RKO (cell line): ENCODE data around the gene TCF20.
A peak's percentile ranks its signal among the peaks of the same experiment; 100 is the strongest.

Experiments used
- DNase-seq: peaks from one replicate; pipeline ENCODE4 v3.0.0-alpha.2; 2016; ENCODE audit warnings: low spot score

The TCF20 gene

DNA sequence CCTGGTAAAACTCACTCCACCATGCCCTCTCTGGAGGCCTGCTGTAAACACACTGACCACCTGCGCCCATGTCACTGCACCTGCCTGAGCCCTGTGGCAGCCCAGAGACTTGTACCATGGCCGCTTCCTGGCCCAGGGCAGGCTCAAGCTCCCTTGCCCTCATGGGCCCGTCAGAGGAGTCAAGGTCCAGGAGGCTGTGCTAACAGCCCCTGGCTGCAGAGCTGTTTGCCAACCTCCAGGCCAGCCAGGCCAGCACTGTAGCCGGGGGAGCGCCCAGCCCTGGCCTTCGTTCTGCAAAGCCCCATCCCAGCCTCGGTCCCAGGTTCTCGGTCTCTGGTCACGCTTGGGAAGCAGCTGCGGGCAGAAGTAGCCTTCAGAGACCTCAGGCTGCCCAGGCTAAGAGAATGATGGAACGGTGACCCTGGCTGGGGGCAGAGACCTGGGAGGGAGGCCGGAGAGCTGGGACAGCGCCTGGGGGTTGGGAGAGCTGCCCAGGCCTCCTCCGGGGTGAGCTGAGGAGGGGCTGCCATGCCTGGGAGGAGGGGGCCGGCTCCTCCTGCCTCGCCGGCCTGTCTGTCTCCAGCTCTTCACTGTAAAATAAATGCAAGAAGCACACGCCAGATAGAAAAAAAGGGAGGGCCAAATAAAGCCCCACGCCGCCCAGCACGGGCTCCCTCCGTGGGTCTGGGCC is 11.9 kb upstream of the TCF20 start:
- no peak for DNase-seq

DNA sequence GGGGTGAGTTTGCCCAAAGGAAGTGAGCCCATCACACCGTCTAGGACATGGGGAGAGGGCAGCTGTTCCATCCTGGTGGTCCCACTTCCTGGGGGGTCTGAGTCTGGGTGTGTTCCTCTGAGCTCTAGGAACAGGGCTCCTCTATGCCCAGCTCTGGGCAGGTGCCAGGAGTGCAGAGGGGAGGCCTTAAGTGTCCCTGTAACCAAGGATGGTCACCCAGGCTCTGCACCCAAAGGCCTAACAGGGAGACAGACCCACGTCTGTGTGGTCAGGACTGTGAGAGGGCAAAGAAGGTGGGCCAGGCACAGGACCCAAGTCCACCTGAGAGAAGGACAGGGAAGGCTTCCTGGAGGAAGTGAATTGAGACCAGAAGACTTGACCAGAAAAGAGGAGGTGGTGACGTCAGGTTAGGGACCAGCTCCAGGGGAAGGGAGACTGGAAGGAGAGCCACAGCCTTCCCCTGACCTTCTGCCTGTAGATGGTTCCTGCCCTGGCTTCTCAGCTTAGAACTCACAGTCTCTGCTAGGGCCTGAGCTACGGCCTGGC is 11.3 kb upstream of the TCF20 start:
- no peak for DNase-seq

DNA sequence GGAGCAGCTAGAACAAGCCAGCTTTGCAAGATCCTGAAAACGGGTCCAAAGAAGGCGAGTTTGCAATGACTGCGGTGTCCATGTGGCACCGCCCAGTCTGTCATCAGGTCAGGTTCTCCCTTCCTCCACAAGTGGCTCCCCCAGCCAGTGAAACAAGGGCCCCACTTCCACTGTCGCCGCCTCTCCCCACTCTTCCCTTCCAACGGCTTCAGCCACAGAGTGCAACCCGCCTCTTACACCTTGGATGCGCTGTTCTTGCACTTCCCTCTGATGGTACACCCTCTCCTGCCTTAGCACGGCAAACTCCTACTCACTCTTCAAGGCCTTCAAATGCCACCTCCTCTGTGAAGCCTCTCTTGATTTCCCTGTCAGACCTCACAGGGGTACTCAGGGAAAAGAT is 10.8 kb upstream of the TCF20 start:
- no peak for DNase-seq

DNA sequence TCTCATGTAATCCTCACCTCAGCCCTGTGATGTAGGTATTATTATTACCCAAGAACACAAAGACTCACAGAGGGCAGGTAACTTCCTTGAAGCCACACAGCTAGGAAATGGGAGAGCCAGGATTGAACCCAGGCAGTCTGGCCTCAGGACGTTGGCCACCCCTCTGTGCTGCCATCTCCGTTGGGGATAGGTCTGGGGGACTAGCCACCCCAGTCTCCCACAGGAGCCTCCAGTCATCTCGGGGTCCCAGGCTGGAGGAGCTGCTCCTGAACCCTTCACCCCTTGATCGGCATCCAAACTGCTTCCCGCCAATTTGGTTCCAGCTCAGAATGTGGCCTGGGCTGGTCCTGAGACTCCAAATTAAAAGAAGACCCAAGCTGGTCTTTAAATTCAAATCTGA is 10.4 kb upstream of the TCF20 start:
- DNase-seq, result no peak

DNA sequence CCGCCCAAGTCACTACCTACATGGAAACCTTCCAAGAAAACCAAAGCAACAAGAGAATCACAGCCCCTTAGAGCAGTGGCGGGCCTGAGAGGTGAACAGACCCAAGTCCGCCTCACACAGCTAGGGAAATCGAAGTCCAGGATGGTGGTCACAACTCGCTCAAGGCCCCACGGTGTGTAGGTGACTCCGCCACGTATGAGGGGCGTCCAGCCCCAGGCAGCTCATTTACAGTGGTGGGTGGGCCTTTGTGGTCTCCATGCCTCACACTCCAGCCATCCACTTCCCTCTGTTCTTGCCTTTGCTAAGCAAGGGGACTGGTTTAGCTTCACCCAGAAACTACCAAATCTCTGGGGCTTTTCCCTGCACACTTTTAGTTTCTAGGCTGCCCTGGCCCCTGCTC is 9.7 kb upstream of the TCF20 start:
- no peak for DNase-seq

DNA sequence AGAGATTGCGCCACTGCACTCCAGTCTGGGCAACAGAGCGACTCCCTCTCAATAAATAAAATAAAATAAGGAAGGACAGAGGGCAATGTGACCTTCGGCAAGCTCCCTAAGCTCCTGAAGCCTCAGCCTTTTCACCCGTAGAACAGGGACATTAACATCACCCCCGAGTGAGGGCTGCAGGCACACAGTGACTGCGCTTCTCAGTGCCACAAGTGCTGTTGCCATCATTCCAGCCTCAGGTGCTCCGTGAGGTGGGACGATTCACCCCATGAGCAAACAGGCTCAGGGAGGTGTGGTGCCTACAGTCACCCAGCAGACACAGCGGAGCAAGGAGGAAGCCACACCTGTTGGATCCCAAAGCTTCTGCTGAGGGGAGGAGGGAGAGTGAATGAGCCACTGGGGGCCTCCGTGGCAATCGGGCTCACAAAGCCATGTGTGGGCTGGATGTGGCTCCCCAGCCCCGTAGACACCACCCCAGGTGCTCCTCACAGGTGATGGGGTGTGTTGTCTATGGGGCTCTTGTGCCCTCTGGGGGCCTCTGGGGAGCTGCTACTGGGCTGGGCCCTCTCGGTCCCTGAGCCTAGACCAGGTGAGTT is 9.1 kb upstream of the TCF20 start:
- no peak for DNase-seq

DNA sequence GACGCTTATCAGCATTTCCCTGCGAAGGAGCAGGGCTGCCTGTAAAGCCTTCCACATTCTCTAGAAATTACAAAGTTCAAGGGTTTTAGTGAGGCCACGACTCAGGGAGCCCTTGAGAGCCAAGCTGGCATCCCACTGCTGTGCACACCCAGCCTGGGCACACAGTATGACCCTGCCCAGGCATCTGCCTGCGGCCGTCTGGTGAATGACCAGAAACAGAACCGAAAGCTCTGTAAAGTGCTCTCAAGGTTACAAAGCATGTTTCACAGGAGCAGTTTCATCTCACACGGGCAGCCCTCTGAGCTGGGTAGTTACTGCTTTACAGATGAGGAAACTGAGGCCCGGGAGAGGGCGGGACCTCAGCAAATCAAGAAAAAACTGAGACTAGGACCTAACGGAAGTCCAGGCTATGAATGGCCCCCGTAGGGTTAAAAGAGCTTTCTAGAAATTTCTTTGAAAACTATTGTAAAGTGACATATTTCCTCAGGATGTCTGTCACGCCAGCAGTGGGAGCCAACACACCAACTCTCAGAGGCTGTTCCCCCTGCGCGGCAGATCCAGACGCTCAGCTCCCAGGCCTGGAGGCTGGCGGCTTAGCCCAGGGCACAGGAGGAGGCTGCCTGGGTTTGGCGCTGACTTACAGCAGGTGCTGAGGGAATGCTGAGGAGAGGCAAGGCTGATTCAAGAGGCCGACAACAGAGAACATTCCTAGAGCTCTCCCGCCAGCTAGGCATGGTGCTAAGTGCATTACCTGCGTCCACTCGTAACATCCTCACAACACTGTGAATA is 7.7 kb upstream of the TCF20 start:
- DNase-seq, result no peak

DNA sequence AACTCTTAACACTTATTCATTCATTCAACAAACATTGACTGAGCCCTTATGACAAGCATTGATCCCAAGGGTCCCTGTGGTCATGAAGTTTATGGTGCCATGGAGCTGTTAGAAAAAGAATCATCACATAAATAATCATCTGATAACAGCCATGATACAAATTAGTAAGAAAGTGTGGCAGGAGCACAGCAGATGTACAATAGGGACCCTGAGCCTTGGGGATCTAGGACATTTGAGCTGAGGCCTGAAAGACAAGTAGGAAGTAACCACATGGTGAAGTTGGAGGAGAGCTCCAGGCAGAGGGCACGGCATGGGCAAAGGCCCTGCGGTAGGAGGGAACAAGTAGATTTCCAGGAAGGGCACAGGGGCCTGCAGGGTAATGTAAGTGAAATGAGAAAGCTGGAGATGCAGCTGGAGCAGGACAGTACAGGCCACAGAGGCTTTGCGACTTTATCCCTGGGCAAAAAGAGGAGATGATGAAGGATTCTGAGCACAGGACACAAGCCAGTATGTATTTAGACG is 6.8 kb upstream of the TCF20 start:
- no peak for DNase-seq

DNA sequence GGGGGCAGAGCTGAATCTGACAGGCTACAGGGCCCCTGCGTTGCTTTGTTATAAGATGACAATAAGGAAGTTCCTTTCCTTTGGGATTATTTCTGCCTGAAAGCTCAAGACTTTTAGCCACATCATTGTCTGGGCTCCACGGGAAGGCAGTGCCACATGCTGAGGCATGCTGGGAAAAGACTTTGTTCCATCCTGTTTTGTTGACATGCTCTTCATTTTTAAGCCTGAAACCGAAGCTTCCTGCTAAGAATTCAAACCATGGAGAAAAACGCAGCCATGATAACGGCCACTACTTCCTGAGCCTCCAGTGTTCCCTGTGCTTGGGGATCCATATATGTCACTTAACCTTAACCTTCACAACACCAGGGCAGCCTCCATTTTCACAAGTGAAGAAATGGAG is 5.5 kb upstream of the TCF20 start:
- DNase-seq, result no peak

DNA sequence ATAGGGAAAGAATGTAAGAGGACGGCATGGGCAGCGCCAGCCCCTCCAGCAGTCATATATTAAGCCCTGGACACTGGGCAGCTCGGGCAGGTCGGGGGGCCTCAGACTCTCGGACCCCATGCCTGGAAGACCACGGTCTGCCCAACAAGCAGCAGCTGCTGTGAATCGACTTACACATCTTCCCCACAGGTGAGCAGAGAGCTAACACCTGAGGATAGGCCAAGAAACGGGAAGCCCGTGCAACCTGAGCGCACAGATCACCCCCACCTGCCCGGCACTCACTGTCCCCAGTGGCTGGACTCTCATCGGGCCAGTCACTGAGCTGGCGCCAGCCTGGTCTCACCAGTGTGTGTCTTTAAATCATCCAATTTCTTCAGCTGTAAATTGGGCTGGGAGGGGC is 4.7 kb upstream of the TCF20 start:
- no peak for DNase-seq

DNA sequence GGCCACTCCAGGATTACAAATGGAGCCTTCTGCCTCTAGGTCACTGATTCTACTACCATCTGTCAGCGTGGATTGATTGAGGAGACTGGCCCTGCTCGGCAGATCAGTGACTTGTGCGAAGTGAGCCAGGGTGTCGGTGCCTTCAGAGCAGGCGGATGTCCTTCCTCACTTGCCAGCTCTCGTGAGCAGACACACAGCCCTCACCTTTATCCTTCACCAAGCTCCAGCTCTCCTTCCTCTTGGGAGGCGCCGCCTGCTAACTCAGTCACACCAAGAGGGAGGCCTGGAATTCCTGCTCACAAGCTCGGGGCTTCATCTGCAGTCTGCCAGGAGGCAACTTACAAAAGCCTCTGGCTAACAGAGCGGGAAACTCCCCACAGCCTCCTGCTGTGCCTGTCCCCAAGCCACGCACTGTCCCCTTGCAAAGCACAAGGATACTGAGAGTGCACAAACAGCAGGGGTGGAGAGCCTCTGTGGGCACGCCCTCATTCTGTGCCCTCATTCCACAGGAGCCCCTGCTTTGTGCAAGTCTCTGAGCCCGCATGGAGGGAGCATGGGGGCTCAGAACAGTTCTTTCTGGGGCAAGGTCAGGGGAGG is 3.5 kb upstream of the TCF20 start:
- DNase-seq, result no peak

DNA sequence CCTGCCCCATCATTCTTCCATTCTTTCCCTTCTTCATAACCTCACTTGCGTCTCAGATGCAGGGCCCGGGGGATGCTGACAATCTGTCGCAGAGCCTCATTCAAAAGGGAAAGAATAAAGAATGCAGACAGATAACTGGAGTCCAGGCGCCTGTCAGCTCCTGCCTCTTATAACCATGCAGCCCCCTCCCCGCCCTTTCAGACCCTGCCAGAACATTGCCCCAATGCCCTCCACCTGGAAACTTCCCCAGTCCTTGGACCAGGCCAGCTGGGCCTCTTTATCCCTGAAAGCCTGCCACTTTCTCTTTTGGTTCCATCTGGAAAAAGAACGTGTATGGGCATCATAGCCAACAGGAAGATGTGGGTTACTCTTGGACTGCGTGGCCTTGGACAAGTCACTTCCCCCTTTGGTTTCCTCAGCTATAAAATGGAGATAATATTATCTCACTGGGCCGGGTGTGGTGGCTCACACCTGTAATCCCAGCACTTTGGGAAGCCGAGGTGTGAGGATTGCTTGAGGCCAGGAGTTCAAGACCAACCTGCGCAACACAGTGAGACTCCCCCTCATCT is 2.1 kb upstream of the TCF20 start:
- DNase-seq, result no peak

DNA sequence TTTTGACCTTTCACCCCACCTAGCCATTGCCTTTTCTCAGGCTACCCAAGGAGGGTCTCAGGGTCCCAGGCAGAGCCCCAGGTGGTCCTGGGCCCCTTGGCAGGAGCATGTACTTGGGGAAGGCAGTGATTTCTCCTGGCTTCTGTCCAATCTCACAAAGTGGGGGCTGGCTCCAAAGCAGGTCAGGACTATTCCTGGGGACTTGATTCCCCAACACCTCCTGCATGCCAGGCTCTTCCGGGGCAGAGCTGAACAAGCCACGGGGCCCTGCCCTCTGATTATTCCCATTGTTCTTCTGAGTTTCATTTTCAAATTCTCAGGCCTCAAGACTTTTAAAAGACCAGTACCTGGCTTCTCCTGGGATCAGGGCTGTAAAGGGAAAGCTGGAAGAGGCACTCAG is 1.5 kb upstream of the TCF20 start:
- DNase-seq, result no peak

DNA sequence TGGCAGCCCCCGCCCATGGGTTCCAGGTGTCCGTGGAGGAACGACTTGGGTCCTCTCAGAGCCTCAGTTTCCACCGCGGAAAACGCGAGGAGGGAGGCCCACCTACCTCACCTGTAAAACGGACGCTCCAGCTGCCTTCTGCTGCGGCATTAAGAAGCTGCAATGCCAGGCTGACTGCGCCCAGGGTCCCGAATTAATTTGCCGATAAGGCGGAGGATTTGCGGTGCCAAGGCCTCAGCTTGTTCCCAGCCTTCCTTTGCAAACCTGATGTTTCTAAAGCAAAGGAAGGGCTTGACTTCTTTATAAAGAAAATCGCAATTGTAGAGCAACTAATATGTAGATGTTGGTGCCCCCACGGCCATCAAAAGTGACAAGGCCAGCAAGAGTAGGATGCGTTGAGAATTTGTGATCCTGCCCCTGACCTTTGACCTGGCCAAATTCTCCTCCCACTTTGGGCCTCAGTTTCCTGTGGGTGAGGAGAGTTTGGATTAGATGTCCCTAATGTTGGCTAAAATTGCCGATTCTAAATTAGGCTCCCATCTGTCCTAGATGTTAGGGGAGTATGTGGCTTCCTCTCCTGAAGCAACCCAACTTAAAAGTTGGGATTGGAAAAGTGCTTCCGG is 849 bp upstream of the TCF20 start:
- DNase-seq, result no peak

DNA sequence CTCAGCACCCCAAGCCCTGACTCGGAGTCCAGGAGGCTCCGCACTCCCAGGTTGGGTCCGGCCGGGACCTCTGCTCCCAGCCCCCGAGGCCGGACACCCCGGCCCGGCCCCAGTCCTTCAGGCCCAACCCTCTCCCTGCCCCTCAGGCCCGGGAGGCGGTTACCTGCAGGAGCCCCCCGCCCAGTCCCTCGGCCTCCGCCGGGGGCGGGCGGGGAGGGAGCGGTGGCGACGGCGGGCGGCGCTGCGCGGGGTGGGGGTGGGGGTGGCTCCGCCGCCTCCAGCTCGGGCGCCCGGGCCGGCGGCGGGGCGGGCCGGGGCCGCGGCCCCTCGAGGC is 310 bp downstream of the TCF20 start:
- no peak for DNase-seq

DNA sequence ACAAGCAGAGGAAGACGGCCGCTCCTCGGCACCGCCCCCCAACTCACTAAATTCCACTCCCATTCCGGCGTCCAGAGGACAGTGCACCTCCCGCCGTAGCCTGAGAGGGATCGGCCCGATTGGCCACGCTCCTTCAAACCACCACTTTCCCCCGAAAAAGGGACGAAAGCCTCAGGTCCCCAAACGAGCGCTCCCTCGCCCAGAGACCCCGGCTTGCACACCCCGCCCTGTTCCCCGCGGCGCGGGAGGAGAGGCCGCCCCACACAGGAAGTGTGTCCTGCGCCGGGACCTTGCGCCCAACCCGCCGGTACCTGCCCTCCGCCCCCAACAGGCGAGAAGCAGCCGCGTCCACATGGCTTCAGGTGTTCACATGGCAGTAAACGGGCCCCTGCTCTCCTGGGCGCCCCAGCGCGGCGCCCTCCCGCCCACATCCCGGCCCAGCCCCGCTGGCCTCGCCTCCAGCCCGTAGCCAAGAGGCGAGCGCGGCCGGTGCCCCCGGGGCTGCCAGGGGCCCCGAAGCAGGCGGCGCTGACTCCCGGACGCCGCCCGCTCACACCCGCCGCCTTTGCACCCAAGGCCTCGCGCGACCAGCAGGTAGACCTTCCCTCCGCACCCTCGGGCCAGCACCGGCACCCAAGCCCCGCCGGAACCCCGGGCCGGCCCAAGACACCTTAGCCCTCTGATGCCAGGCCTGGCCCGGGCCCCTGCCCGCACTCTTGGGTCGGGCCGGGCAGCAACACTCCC is 849 bp downstream of the TCF20 start:
- DNase-seq, result peak; percentile 60

DNA sequence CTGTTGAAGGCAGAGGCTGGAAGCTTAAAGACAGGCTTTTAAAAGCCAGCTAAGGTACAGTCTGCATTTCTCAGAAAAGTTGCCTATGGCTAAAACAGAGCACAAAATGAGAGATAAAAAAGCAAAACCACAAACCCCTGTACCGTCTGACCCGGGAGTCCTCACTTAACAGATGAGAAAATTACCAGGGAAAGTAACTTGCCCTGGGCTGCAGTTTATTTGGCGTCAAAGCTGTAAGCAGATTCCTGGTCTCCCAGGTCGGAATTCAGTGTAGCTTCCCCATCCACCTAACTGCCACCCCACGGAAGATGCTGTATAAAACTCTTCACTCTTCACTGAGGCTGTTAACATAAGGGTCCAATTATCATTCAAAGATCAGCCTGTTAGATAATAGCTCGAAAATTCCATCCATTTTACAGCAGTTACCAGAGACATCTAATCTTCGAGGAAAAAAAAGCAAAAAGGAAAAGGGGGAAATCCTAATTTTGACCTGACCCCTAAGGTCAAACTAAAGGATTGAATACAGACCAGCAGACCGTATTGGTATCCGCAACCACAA is 1.5 kb downstream of the TCF20 start:
- peak; percentile 19 for DNase-seq

DNA sequence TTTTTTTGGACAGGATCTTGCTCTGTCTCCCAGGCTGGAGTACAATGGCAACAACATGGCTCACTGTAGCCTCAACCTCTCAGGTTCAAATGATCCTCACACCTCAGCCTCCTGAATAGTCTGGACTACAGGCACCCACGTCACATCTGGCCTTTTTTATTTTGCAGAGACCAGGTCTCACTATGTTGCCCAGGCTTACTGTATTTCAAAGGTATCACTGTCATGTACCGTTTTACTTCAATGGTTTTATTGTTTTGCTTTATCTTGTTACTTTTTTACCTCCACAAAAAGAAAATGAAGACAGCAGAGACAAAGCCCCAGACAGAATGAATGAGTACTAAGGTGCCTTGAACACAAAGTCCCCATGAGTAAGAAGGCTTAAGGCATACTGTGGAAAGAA is 5.1 kb downstream of the TCF20 start:
- no peak for DNase-seq

DNA sequence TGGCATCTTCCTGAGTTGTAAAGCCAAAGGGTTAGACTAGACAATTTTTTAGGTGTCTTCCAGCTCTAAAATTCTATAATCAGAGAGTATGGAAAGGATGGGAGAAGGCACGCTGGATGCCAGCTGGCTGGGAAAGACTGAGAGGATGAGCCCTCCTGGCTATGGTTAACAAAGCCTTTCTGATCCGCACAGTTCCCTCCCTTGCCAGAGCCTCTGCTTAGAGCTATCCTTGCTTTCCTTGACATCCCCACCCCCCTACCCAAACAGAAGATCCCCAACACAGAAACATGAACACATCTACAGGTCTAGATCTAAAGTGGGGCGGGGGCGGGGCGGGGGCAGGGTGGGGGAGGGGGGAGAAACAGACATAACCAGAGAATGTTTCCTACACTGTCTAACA is 6.5 kb downstream of the TCF20 start:
- no peak for DNase-seq

DNA sequence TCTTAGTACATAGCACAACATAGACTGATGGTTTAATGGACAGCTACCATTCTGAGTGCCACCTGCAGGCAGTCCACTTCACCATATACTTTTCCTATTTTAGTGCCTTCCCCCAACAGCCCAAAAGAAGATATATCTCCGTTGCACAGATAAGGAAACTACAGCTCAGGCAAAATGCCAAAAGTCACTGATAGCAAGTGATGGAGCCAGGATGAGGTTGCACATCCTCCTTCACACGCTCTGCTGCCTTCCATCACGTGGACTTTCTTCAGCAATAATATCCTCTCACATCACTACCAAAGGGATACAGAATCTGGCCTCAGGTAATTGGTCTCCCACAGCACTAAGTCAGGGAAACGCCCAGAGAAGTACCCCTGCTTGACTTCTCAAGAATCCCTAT is 7.5 kb downstream of the TCF20 start:
- no peak for DNase-seq

DNA sequence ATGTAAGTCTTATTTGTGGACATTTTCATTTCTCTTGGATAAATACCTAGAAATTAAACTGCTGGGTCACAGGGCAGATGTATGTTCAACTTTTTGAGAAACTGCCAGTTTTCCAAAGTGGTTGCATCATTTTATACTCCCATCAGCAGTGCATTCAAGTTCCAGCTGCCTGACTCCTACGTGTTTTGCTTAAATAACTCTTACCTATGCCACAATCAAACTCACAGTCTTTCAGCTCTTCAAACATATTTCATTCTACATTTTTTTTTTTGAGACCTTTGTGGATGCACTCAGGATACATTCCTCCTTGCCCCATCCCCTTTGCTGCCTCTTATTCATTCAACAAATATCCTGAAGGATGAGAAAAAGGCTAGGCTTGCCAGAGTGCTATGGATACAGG is 9.2 kb downstream of the TCF20 start:
- no peak for DNase-seq
